RWPE2 (cell line): ENCODE results near the gene INPP5A.
A peak's percentile ranks its signal among the peaks of the same experiment; 100 is the strongest.

Experiments
- ATAC-seq: fragments of 200-7000 bp; cut with Tn5 transposase; 3 replicates; pipeline ENCODE4 v1.9.1; 2021; ENCODE audit warnings: low read depth
- DNase-seq: peaks from one replicate; pipeline ENCODE4 v3.0.0-alpha.2; 2020; ENCODE audit warnings: low spot score
- H3K27ac ChIP-seq: fragments of 450-650 bp; 2 replicates; pipeline ENCODE4 v1.5.1; 2017; ENCODE audit warnings: mild to moderate bottlenecking; ENCODE audit not compliant: poor library complexity, severe bottlenecking
- H3K27me3 ChIP-seq: fragments of 250-450 bp; sonication (Bioruptor Pico); 2 replicates; pipeline ENCODE4 v1.5.1; 2021; ENCODE audit warnings: mild to moderate bottlenecking, moderate library complexity; ENCODE audit not compliant: insufficient read depth, poor library complexity, severe bottlenecking
- H3K36me3 ChIP-seq: fragments of 250-450 bp; sonication (Bioruptor Pico); 2 replicates; pipeline ENCODE4 v1.5.1; 2020; ENCODE audit warnings: low read depth, mild to moderate bottlenecking, moderate library complexity
- H3K4me1 ChIP-seq: fragments of 250-450 bp; sonication (Bioruptor Pico); 2 replicates; pipeline ENCODE4 v1.5.1; 2021; ENCODE audit warnings: mild to moderate bottlenecking, moderate library complexity; ENCODE audit not compliant: insufficient read depth, poor library complexity, severe bottlenecking
- H3K4me3 ChIP-seq: fragments of 250-450 bp; sonication (Bioruptor Pico); 2 replicates; pipeline ENCODE4 v1.5.1; 2021; ENCODE audit warnings: mild to moderate bottlenecking, moderate library complexity; ENCODE audit not compliant: severe bottlenecking
- H3K9me3 ChIP-seq: fragments of 250-450 bp; sonication (Bioruptor Pico); 2 replicates; pipeline ENCODE4 v1.5.1; 2021; ENCODE audit warnings: mild to moderate bottlenecking, moderate library complexity; ENCODE audit not compliant: severe bottlenecking
- TF ChIP-seq, protein P1 (sequence below): fragments of 450-650 bp; IDR thresholded peaks from one replicate; pipeline ENCODE4 v1.5.1; 2017; ENCODE audit warnings: mild to moderate bottlenecking, moderate library complexity; ENCODE audit not compliant: poor library complexity, severe bottlenecking

Gene INPP5A

DNA sequence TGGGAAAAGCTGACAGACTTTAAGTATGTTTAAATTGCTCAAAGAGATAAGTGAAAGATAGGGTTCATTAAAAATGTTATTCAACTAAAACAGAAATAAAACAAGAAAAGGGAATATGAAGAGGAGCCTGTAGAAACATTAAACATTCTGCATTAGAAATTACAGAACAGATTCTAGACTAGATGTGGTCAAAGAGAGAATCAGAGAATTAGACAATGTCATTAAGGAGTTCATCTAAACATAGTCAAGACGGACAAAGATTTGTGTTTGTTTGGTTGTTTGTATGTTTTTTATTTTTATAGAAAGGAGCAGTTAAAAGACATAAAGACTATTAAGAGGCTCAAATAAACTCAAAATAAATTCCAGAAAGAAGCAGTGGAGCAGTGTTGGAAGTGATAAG is 168.4 kb downstream of the INPP5A start:
- H3K4me1 ChIP-seq = peaks cover 6% of the 10 kb centered on the region
- H3K4me3 ChIP-seq = no peak overlapping the region
- no peak overlapping the region for H3K27ac ChIP-seq
- ATAC-seq (no peak), DNase-seq (no peak)
- H3K36me3 ChIP-seq = peaks cover 10% of the 10 kb centered on the region
- H3K9me3 ChIP-seq = peaks cover 3% of the 10 kb centered on the region
- TF ChIP-seq, protein P1, sequence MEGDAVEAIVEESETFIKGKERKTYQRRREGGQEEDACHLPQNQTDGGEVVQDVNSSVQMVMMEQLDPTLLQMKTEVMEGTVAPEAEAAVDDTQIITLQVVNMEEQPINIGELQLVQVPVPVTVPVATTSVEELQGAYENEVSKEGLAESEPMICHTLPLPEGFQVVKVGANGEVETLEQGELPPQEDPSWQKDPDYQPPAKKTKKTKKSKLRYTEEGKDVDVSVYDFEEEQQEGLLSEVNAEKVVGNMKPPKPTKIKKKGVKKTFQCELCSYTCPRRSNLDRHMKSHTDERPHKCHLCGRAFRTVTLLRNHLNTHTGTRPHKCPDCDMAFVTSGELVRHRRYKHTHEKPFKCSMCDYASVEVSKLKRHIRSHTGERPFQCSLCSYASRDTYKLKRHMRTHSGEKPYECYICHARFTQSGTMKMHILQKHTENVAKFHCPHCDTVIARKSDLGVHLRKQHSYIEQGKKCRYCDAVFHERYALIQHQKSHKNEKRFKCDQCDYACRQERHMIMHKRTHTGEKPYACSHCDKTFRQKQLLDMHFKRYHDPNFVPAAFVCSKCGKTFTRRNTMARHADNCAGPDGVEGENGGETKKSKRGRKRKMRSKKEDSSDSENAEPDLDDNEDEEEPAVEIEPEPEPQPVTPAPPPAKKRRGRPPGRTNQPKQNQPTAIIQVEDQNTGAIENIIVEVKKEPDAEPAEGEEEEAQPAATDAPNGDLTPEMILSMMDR = no peak
- no peaks in the 10 kb centered on the region for H3K27me3 ChIP-seq

DNA sequence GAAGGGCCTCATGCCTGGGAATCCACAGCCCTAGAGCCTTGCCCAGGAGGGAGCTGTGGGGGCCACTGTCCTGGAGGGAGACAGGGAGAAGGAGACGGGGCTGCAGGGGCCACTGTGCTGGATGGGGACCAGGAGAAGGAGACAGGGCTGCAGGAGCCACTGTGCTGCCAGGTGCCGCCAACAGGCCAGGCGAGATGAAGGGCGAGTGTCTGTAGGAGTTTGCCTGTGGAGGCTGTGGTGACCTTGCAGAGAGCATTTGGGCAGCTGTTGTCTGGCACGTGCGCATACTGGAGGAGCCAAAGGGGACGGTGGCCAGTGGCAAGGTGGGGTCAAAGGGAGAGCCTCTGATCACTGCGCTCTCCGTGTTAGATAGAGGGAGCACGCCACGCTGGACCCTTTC is 169.1 kb downstream of the INPP5A start:
- Histone ChIP-seq H3K9me3 (peaks cover 3% of the 10 kb centered on the region), H3K27ac (no peak overlapping the region), H3K36me3 (peaks cover 9% of the 10 kb centered on the region), H3K27me3 (no peaks in the 10 kb centered on the region), H3K4me3 (no peak overlapping the region), H3K4me1 (peaks cover 6% of the 10 kb centered on the region)
- peak; percentile 49 for DNase-seq
- TF ChIP-seq, protein P1 = no peak
- no peak for ATAC-seq

DNA sequence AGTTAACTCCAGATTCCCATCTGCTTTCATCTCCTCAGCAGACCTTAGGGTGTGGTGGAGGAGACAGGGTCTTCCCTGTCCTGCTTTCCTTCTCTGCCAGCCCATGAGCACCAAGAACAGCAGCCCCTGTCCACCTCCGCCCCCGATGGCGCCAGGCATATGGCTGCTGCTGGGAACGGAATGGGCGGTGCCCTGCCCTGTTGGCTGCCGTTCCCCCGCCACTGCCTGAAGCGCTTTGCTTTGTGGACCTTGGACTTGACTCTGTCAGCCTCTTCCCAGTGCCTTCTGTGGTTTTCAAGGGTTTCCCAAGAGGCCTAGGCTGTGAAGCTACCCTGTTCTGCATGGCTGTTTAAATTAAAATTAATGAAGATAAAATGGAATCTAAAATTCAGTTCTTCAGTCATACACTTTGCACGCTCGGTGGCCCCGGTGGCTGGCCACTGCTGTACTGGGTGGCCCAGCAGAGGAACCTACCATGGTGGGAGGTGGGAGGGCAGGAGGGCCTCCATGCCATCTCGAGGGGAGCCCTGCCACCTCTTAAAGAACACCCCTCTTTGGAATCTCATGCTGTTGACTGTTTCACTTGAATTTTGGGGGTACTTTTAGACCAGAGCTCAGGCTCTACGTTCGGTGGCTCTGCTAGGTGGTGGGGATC is 169.7 kb downstream of the INPP5A start:
- DNase-seq (peak; percentile 38), ATAC-seq (no peak)
- H3K4me1 ChIP-seq = peaks cover 4% of the 10 kb centered on the region
- H3K36me3 ChIP-seq = peaks cover 9% of the 10 kb centered on the region
- no peak overlapping the region for H3K4me3 ChIP-seq
- TF ChIP-seq, protein P1 = no peak
- peaks cover 3% of the 10 kb centered on the region for H3K9me3 ChIP-seq
- H3K27me3 ChIP-seq = no peaks in the 10 kb centered on the region
- H3K27ac ChIP-seq = no peak overlapping the region

DNA sequence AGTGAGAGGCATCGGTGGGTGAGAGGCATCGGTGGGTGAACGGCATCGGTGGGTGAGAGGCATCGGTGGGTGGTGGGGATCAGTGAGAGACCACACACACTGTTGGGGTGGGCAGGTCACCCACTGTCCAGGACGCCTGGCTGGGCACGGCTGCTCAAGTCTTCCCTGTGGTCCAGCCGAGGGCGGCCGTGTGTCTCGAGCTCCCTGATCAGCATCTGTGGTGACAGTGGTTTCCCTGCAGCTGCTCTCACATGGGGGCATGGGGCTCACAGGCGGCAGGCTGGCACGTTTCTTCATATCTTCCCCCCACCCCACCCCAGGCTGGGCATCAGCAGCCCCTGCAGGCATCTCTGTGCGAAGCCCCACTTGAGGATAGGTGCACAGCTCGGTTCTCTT is 170.2 kb downstream of the INPP5A start:
- peaks cover 3% of the 10 kb centered on the region for H3K9me3 ChIP-seq
- H3K27ac ChIP-seq = no peak overlapping the region
- H3K36me3 ChIP-seq = peaks cover 9% of the 10 kb centered on the region
- H3K27me3 ChIP-seq = no peaks in the 10 kb centered on the region
- no peak overlapping the region for H3K4me3 ChIP-seq
- TF ChIP-seq, protein P1 = no peak
- DNase-seq = peak; percentile 39
- no peak for ATAC-seq
- no peaks in the 10 kb centered on the region for H3K4me1 ChIP-seq

DNA sequence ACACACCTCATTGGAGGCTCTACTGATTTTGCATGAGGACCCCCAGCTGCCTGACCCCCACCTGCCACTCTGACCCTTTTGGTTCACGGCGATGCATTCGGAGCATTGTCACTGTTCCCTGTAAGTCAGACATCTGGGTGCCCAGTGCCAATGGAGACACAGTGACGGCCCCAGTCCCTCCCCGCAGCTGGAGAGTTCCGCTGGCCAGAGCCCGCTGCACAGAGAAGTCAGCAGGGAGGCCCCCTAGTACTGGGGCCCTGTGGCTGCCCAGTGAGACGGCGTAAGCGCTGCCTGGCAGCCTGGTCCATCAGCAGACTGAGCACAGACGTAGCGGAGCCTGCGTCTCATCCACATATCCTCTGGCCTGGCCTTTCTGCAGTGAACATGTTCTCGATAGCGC is 170.9 kb downstream of the INPP5A start:
- Histone ChIP-seq H3K4me3 (no peak overlapping the region), H3K9me3 (peaks cover 3% of the 10 kb centered on the region), H3K27me3 (no peaks in the 10 kb centered on the region), H3K36me3 (peaks cover 9% of the 10 kb centered on the region), H3K27ac (no peak overlapping the region), H3K4me1 (no peaks in the 10 kb centered on the region)
- TF ChIP-seq, protein P1 = no peak
- ATAC-seq (no peak), DNase-seq (peak; percentile 19)
